Activated CD8-positive, alpha-beta T cell treated with anti-CD3 and anti-CD28 coated beads for 36 hours (primary cell): ENCODE measurements around the gene ARPC2. TPM values are rescaled to one million over a fixed set of nuclear protein-coding genes. Genes with fewer than 3 reads are reported as not detected.

ENCODE experiments used
- ATAC-seq: fragments of 200-7000 bp; cut with Tn5 transposase; one replicate; pipeline ENCODE4 v1.10.0; 2021; ENCODE audit warnings: mild to moderate bottlenecking, moderate library complexity
- CTCF ChIA-PET: fragments of 350-600 bp; sonication (Branson Sonifier 250); formaldehyde crosslinking; loops from one replicate; lab custom pipeline; 2021; ENCODE audit warnings: antibody characterized with exemption; lab: Charles Lee
- POLR2A ChIA-PET: fragments of 350-600 bp; sonication (Branson Sonifier 250); formaldehyde crosslinking; loops from one replicate; lab custom pipeline; 2021; ENCODE audit warnings: antibody characterized with exemption; lab: Charles Lee
- DNase-seq: peaks from one replicate; pipeline ENCODE4 v3.0.0-alpha.2; 2020
- H3K27ac Mint-ChIP-seq: one replicate; pipeline ENCODE4 v1.8.0; 2021; ENCODE audit warnings: mild to moderate bottlenecking, mixed read lengths
- H3K27me3 Mint-ChIP-seq: one replicate; pipeline ENCODE4 v1.8.0; 2021; ENCODE audit warnings: mixed read lengths
- H3K36me3 Mint-ChIP-seq: one replicate; pipeline ENCODE4 v1.8.0; 2021; ENCODE audit warnings: low read depth, mixed read lengths
- H3K4me1 Mint-ChIP-seq: one replicate; pipeline ENCODE4 v1.8.0; 2021; ENCODE audit warnings: low read depth, mixed read lengths
- H3K4me3 Mint-ChIP-seq: one replicate; pipeline ENCODE4 v1.8.0; 2021; ENCODE audit warnings: mild to moderate bottlenecking, moderate library complexity, mixed read lengths
- H3K9me3 Mint-ChIP-seq: one replicate; pipeline ENCODE4 v1.8.0; 2021; ENCODE audit warnings: mixed read lengths
- intact Hi-C: fragments of 100-400 bp; cut with micrococcal nuclease; formaldehyde crosslinking; loops from one replicate; pipeline ENCODE4 v1.10.0; 2022
- total RNA-seq, 2 experiments: library from RNA; stranded (reverse); gene quantifications; one replicate each; pipeline ENCODE4 v1.2.3, GENCODE V29; 2021
- TF ChIP-seq, protein P1 (sequence below): fragments of 200-600 bp; IDR thresholded peaks from one replicate; pipeline ENCODE4 v1.8.0; 2022; ENCODE audit warnings: antibody characterized with exemption, mild to moderate bottlenecking

Gene ARPC2
- total RNA-seq, 2 experiments from 2014 or later = 636 to 644 TPM

DNA sequence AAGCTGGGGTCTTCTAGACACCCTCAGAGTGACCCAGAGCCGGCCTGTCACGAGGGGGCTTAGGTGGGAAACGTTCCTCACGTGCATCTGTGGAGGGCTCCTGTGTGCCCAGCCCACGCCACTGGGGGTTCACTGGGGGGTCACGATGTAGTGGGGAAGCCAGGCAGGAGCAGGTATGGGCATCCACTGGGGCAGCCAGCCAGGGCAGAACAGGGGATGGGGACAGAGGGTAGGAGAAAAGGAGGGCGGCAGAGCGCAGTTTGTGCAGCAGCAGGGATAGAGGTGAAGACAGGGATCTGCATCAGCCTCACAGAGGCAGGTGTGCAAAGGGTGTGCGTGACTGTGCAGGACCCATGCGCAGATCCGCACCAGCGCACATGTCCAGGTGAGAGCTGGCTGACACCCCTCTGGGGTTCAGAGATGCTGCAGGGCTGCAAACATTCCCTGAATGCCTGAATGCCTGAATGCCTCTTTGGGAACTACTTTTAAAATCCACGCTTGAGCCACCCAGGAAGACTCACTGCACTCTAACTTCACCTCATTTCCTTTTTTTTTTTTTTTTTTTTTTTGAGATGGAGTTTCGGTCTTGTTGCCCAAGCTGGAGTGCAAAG lies 63.4 kb downstream of the ARPC2 start:
- intact Hi-C loops = no loop called here
- ATAC-seq (no peak), DNase-seq (no peak)
- ChIA-PET POLR2A (interaction anchor here (1.4 kb wide), 1 partner anchor 19 kb away, joined by 3 read pairs; no protein-coding TSS in a partner anchor), CTCF (interaction anchor here (8.6 kb wide), 1 partner anchor 7 kb away, joined by 161 read pairs; the partner anchor contains the start of genes AAMP and PNKD)
- Mint-ChIP-seq H3K4me3 (no peak overlapping the region), H3K27ac (peak overlapping the region; percentile 61), H3K9me3 (no peaks in the 10 kb centered on the region), H3K4me1 (peaks cover 28% of the 10 kb centered on the region), H3K27me3 (no peaks in the 10 kb centered on the region), H3K36me3 (peaks cover 22% of the 10 kb centered on the region)
- TF ChIP-seq, protein P1, sequence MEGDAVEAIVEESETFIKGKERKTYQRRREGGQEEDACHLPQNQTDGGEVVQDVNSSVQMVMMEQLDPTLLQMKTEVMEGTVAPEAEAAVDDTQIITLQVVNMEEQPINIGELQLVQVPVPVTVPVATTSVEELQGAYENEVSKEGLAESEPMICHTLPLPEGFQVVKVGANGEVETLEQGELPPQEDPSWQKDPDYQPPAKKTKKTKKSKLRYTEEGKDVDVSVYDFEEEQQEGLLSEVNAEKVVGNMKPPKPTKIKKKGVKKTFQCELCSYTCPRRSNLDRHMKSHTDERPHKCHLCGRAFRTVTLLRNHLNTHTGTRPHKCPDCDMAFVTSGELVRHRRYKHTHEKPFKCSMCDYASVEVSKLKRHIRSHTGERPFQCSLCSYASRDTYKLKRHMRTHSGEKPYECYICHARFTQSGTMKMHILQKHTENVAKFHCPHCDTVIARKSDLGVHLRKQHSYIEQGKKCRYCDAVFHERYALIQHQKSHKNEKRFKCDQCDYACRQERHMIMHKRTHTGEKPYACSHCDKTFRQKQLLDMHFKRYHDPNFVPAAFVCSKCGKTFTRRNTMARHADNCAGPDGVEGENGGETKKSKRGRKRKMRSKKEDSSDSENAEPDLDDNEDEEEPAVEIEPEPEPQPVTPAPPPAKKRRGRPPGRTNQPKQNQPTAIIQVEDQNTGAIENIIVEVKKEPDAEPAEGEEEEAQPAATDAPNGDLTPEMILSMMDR = no peak

- intact Hi-C loops = no loop called here
- Mint-ChIP-seq H3K27ac (peak overlapping the region; percentile 23), H3K27me3 (no peaks in the 10 kb centered on the region), H3K36me3 (peaks cover 28% of the 10 kb centered on the region), H3K4me3 (no peak overlapping the region), H3K4me1 (peaks cover 38% of the 10 kb centered on the region), H3K9me3 (no peaks in the 10 kb centered on the region)
- DNase-seq (no peak), ATAC-seq (no peak)
- TF ChIP-seq, protein P1 = no peak
- ChIA-PET POLR2A (no interaction called here), CTCF (interaction anchor here (8.6 kb wide), 1 partner anchor 8 kb away, joined by 161 read pairs; the partner anchor contains the start of genes AAMP and PNKD)
Observed at GRCh38 chr2:218281449-218281848, 64.5 kb downstream of the ARPC2 start.

DNA sequence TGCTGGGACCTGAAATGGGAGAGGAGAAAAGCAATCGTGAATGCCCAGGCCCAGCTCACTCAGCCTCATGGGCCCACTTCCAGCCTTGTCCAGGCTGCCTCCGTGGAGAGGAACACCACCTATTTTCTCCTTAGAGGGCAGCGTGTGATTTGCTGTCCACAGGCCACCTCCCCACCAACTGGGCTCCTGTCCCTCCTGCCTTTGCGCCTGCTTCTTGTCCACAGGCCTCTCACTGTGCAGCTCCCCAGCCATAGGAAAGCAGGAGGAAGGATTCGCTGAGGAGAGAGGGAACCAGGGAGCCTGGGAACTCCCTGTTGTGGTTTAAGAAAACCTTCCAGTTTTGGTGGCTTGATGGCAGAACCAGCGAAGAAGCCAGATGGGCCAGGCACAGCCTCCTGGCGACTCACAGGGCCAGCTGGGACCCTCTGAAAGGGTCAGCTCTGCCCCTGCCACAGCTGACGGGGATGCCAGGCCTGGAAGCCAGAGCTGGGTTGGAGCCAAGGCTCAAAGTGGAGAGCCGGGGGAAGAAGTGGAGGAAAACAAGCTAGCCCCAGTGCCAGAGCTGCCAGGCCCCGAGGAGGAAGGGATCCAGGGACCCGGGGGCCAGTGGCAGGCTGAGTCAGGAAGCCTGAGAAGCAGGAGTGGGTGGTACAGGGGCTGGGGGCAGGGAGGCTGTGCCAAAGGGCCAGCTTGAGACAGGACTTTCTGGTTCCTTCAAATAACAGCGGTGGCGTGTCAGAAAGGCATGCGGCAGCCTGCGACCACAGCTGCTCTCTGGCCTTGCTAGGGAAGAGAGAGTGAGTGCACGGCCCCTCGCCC lies 65.4 kb downstream of the ARPC2 start:
- H3K27me3 Mint-ChIP-seq = no peaks in the 10 kb centered on the region
- CTCF ChIA-PET = interaction anchor here (8.6 kb wide), 1 partner anchor 9 kb away, joined by 161 read pairs; the partner anchor contains the start of genes AAMP and PNKD
- peaks cover 47% of the 10 kb centered on the region for H3K4me1 Mint-ChIP-seq
- no peak overlapping the region for H3K4me3 Mint-ChIP-seq
- TF ChIP-seq, protein P1 = no peak
- no peak for ATAC-seq
- intact Hi-C loops = no loop called here
- no peaks in the 10 kb centered on the region for H3K9me3 Mint-ChIP-seq
- peaks cover 25% of the 10 kb centered on the region for H3K36me3 Mint-ChIP-seq
- POLR2A ChIA-PET = interaction anchor here (6.2 kb wide), 1 partner anchor 9 kb away, joined by 97 read pairs; the partner anchor contains the start of genes AAMP and PNKD
- H3K27ac Mint-ChIP-seq = peak overlapping the region; percentile 55
- no peak for DNase-seq

- peaks cover 59% of the 10 kb centered on the region for H3K4me1 Mint-ChIP-seq
- CTCF ChIA-PET = interaction anchor here (0.6 to 8.6 kb wide), 4 partner anchors 8 to 72 kb away, joined by 3 to 161 read pairs (median 6); partner anchors contain the start of genes AAMP and PNKD
- peaks cover 28% of the 10 kb centered on the region for H3K36me3 Mint-ChIP-seq
- H3K27ac Mint-ChIP-seq = peak overlapping the region; percentile 95
- intact Hi-C loops = no loop called here
- peak; percentile 48 for ATAC-seq
- no peaks in the 10 kb centered on the region for H3K27me3 Mint-ChIP-seq
- POLR2A ChIA-PET = interaction anchor here (0.6 to 6.2 kb wide), 6 partner anchors 10 to 600 kb away, joined by 3 to 97 read pairs (median 4); partner anchors contain the start of genes AAMP and PNKD
- no peaks in the 10 kb centered on the region for H3K9me3 Mint-ChIP-seq
- H3K4me3 Mint-ChIP-seq = peak overlapping the region; percentile 48
- DNase-seq = peak; percentile 83
- TF ChIP-seq, protein P1 = no peak
Observed at GRCh38 chr2:218284106-218284811, 67.3 kb downstream of the ARPC2 start.
